Measurements from ENCODE around the gene FBXO41.

FBXO41 gene

DNA sequence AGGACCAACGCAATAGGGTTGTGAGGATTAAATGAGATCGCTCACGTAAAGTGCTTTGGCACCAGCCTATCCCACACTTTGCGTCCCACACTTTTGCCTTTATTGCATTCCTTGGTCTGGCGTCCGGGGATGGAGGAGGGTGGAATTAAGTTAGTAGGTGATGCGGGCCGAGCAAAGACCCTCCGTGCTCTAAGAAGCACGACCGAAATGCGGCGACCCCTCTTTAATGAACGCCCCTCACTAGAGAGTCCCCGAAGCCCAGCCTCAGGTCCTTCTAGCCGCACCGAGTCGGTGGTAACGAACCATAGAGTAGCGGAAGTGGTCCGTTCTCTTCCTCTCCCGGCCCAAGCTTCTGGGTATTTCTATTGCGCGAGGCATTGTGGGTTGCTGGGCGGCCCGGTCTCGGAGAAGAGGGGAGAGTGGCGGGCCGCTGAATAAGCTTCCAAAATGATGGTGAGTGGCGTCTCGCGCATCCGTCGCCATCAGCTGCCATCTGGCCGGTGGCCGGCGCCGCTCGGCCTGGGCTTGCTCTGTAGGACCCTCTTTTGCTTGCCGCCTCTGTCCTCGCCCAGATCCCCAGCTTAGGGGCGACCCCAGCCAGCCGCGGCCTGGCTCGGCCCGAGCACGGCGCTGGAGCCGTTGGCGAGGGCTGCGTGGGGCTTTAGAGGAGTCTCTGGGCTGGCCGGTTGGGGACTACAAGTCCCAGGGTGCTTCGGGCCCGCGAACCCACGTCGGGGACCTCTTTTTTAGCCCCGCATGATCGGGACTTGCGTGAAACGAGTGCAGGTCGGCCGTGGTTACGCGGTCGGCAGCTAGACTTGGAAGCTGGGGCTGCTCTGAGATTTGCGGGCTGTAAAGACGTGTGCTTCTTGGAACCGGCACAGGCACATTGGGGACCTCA is 50.1 kb downstream of the FBXO41 start, which contains the start of gene CCT7:
TSS of gene CCT7 (plus strand) at position 377 of the 901 bp plus-strand sequence. CDS start at position 448, 71 bp downstream.
- peak; percentile 87 for ATAC-seq
- TF ChIP-seq ZFP30 (CRISPR knock-in tag; IDR thresholded peaks at IDR 0.05) (no peak), PPARA (CRISPR knock-in tag; IDR thresholded peaks at IDR 0.05; ENCODE audit: borderline replicate concordance) (no peak), ZFP3 (CRISPR knock-in tag; IDR thresholded peaks at IDR 0.05) (peak; percentile 80), ARNTL (CRISPR knock-in tag; IDR thresholded peaks at IDR 0.05; ENCODE audit: borderline replicate concordance, low read depth) (no peak), PATZ1 (CRISPR knock-in tag; IDR thresholded peaks at IDR 0.05; ENCODE audit: borderline replicate concordance) (no peak), OSR1 (CRISPR knock-in tag; IDR thresholded peaks at IDR 0.05) (no peak), CREB5 (CRISPR knock-in tag; IDR thresholded peaks at IDR 0.05; ENCODE audit: low read depth) (no peak), CSDC2 (CRISPR knock-in tag; IDR thresholded peaks at IDR 0.05) (no peak)
- TF ChIP-seq, protein P1, sequence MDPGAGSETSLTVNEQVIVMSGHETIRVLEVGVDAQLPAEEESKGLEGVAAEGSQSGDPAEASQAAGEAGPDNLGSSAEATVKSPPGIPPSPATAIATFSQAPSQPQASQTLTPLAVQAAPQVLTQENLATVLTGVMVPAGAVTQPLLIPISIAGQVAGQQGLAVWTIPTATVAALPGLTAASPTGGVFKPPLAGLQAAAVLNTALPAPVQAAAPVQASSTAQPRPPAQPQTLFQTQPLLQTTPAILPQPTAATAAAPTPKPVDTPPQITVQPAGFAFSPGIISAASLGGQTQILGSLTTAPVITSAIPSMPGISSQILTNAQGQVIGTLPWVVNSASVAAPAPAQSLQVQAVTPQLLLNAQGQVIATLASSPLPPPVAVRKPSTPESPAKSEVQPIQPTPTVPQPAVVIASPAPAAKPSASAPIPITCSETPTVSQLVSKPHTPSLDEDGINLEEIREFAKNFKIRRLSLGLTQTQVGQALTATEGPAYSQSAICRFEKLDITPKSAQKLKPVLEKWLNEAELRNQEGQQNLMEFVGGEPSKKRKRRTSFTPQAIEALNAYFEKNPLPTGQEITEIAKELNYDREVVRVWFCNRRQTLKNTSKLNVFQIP (CRISPR knock-in tag; IDR thresholded peaks at IDR 0.05; ENCODE audit: borderline replicate concordance, low read depth), result 0 out of 2 replicates have a peak, but pooled peaks have one; percentile 60

DNA sequence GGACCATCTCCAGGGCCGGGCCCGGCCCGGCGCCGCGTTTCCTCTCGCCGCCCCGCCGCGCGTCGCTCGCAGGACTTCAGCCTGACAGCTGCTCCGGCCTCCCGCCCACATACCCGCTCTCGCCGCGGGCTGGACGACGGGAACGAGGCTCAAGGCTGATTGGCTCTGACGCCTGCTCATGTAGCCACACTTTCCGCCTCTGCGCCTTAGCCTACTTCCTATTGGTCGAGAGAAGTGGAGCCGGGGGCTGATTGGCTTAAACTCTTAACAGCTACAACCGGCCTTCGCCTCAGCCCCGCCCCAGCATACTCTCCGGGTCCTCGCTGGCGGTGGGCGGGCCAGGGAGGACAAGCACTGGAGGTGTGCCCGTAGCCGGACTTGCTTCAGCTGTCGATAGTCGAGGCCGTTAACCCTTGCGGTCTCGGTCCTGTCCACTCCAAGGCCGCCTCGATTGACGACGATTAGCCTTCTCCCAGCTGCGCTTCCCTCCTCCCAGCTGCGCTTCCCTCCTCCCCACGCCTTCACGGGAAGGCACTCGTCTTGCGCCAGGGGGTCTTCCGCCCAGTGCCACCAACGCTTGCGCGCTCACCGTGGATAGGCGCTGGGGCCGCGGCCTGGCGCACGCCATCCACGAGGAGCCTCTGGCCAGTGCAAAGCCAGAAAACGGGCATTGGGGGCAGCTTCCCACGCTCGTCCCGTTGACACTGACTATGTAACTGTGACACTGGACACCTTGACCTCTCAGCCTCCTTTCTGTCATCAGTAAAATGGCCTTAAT is 50.9 kb downstream of the FBXO41 start, which contains the start of gene PRADC1:
TSS of gene PRADC1 (minus strand) at position 86 of the 778 bp plus-strand sequence. CDS start at position 7, 79 bp downstream.
- ATAC-seq, result peak; percentile 94
- TF ChIP-seq ZFP30 (CRISPR knock-in tag; IDR thresholded peaks at IDR 0.05) (no peak), OSR1 (CRISPR knock-in tag; IDR thresholded peaks at IDR 0.05) (no peak), ZNF565 (CRISPR knock-in tag; conservative IDR thresholded peaks at IDR 0.05; ENCODE audit: low read depth) (no peak), SNAI2 (CRISPR knock-in tag; IDR thresholded peaks at IDR 0.05) (no peak), TCF4 (CRISPR knock-in tag; IDR thresholded peaks at IDR 0.05; ENCODE audit: borderline replicate concordance) (no peak), ISL1 (CRISPR knock-in tag; IDR thresholded peaks at IDR 0.05) (no peak), BACH2 (CRISPR knock-in tag; IDR thresholded peaks at IDR 0.05; ENCODE audit: borderline replicate concordance) (no peak), ZNF8 (CRISPR knock-in tag; IDR thresholded peaks at IDR 0.05) (no peak), RARB (CRISPR knock-in tag; IDR thresholded peaks at IDR 0.05) (no peak), CREB5 (CRISPR knock-in tag; IDR thresholded peaks at IDR 0.05; ENCODE audit: low read depth) (no peak), PATZ1 (CRISPR knock-in tag; IDR thresholded peaks at IDR 0.05; ENCODE audit: borderline replicate concordance) (no peak), ARNTL (CRISPR knock-in tag; IDR thresholded peaks at IDR 0.05; ENCODE audit: borderline replicate concordance, low read depth) (no peak), ESRRG (CRISPR knock-in tag; IDR thresholded peaks at IDR 0.05) (no peak), TOX (CRISPR knock-in tag; IDR thresholded peaks at IDR 0.05; ENCODE audit: borderline replicate concordance) (no peak), PPARA (CRISPR knock-in tag; IDR thresholded peaks at IDR 0.05; ENCODE audit: borderline replicate concordance) (no peak), CSDC2 (CRISPR knock-in tag; IDR thresholded peaks at IDR 0.05) (no peak)
- TF ChIP-seq, protein P2, sequence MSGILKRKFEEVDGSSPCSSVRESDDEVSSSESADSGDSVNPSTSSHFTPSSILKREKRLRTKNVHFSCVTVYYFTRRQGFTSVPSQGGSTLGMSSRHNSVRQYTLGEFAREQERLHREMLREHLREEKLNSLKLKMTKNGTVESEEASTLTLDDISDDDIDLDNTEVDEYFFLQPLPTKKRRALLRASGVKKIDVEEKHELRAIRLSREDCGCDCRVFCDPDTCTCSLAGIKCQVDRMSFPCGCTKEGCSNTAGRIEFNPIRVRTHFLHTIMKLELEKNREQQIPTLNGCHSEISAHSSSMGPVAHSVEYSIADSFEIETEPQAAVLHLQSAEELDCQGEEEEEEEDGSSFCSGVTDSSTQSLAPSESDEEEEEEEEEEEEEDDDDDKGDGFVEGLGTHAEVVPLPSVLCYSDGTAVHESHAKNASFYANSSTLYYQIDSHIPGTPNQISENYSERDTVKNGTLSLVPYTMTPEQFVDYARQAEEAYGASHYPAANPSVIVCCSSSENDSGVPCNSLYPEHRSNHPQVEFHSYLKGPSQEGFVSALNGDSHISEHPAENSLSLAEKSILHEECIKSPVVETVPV (CRISPR knock-in tag; IDR thresholded peaks at IDR 0.05), result no peak
- TF ChIP-seq, protein P3, sequence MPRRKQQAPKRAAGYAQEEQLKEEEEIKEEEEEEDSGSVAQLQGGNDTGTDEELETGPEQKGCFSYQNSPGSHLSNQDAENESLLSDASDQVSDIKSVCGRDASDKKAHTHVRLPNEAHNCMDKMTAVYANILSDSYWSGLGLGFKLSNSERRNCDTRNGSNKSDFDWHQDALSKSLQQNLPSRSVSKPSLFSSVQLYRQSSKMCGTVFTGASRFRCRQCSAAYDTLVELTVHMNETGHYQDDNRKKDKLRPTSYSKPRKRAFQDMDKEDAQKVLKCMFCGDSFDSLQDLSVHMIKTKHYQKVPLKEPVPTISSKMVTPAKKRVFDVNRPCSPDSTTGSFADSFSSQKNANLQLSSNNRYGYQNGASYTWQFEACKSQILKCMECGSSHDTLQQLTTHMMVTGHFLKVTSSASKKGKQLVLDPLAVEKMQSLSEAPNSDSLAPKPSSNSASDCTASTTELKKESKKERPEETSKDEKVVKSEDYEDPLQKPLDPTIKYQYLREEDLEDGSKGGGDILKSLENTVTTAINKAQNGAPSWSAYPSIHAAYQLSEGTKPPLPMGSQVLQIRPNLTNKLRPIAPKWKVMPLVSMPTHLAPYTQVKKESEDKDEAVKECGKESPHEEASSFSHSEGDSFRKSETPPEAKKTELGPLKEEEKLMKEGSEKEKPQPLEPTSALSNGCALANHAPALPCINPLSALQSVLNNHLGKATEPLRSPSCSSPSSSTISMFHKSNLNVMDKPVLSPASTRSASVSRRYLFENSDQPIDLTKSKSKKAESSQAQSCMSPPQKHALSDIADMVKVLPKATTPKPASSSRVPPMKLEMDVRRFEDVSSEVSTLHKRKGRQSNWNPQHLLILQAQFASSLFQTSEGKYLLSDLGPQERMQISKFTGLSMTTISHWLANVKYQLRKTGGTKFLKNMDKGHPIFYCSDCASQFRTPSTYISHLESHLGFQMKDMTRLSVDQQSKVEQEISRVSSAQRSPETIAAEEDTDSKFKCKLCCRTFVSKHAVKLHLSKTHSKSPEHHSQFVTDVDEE (CRISPR knock-in tag; IDR thresholded peaks at IDR 0.05), result no peak
